ENCODE results near the gene KLF11.

Gene KLF11

DNA sequence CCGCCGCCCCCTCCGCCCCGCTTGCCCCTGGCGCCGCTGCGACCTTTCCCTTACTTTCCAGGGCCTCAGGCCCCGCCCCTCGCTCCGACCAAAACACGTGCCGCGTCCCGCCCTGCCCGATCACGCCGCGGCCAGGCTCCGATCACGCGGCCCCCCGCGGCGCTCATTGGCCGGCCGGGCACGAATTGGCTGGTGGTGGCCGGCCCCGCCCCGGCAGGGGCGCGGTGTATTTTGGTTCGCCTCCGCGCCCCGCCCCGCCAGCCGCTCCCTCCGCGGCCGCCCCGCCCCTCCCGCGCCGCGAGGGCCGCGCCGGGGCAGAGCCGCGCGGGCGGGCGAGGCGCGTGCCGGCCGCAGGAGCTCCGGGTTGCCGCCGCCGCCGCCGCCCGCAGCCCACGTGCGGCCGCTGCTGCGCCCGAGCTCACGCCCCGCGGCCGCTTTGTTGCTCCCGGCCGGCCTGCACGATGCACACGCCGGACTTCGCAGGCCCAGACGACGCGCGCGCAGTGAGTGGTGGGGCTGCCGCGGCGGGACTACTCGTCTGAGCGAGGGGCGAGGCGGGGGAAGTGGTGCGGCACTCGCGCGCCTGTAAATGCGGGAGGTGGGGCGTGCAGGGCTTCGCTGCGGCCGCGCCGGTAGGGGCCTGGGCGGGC lies at the start of gene KLF11:
Gene KLF11 (plus strand): TSS at position 295 of the 650 bp plus-strand sequence. CDS start 167 bp downstream, at position 462.
- no peaks in the 10 kb centered on the region for H3K27me3 ChIP-seq
- H3K4me1 ChIP-seq, result peaks cover 45% of the 10 kb centered on the region
- peak within 1 kb of the TSS; percentile 81 for H3K4me3 ChIP-seq
- H3K27ac ChIP-seq, result peak within 1 kb of the TSS; percentile 98
- peaks cover 19% of the 10 kb centered on the region for H3K9me3 ChIP-seq
- H4K20me1 ChIP-seq, result peaks cover 42% of the 10 kb centered on the region
- TF ChIP-seq Cebpa-rat (IDR thresholded peaks at IDR 0.05), result no peak
- peaks cover 32% of the 10 kb centered on the region for H3K36me3 ChIP-seq
- H3K4me2 ChIP-seq, result peak within 1 kb of the TSS; percentile 94
- peak within 1 kb of the TSS; percentile 95 for H3K9ac ChIP-seq

DNA sequence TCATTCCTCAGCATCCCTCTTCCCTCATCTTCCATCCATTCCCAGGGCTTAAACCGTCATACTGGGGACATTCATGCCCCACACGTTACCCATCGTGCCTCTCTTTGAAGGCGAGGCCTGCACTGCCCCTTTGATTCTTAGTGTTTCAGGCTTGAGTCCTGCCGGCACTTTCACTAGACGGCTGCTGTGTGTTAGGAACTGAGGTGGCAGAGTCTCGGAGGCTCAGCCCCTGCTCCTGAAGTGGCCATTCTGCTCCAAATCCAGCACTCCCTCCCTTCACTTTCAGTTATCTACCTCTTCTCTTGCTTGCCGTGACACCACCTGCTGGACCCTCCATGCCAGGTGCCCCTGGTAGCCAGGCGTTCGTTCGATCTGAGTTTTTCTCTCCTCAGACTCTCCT lies 48.9 kb upstream of the KLF11 start:
- no peak for TF ChIP-seq Cebpa-rat (IDR thresholded peaks at IDR 0.05)
- no peaks in the 10 kb centered on the region for H3K27me3 ChIP-seq
- H3K4me3 ChIP-seq, result no peak overlapping the region
- no peak overlapping the region for H3K4me2 ChIP-seq
- no peaks in the 10 kb centered on the region for H3K36me3 ChIP-seq
- H3K9me3 ChIP-seq, result no peaks in the 10 kb centered on the region
- H3K27ac ChIP-seq, result no peak overlapping the region
- H3K9ac ChIP-seq, result no peak overlapping the region
- H4K20me1 ChIP-seq, result no peaks in the 10 kb centered on the region
- H3K4me1 ChIP-seq, result peaks cover 14% of the 10 kb centered on the region

DNA sequence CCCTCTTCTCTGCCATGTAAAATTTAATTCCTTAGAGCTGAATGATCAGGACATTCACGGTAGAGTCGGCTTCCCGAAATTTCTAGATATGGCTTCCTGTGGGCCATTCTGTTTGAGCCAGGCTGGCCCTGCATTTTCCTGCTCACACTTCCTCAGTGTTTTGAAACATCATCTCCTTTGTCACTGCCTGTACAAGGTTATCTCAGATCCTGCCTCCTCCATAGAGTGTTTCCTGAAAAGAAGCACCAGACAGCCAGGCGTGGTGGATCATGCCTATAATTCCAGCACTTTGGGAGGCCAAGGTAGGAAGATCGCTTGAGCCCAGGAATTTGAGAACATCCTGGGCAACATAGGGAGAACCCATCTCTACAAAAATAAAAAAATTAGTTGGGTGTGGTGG lies 48.3 kb upstream of the KLF11 start:
- H3K9ac ChIP-seq, result no peak overlapping the region
- no peaks in the 10 kb centered on the region for H3K36me3 ChIP-seq
- no peak overlapping the region for H3K27ac ChIP-seq
- H4K20me1 ChIP-seq, result no peaks in the 10 kb centered on the region
- TF ChIP-seq Cebpa-rat (IDR thresholded peaks at IDR 0.05), result no peak
- peaks cover 14% of the 10 kb centered on the region for H3K4me1 ChIP-seq
- no peak overlapping the region for H3K4me2 ChIP-seq
- no peaks in the 10 kb centered on the region for H3K9me3 ChIP-seq
- no peak overlapping the region for H3K4me3 ChIP-seq
- no peaks in the 10 kb centered on the region for H3K27me3 ChIP-seq

DNA sequence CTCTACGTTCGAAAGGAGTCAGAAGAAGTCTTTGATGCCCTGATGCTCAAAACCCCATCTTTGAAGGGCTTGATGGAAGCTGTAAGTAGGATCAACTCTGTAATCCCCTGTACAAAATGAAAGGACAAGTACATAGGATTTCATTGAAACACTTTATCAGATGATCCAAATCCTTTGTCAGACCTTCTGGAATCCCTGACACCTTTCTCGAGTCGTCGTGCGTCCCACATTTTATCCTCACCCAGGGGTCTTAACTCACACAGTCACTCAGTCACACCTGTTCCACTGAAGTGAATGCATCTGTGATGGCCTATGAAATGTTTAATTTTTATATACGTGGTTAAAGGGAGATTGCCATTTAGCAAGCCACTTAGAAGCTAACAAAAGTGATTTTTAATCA lies 47.0 kb upstream of the KLF11 start:
- Histone ChIP-seq H3K27ac (no peak overlapping the region), H3K36me3 (no peaks in the 10 kb centered on the region), H3K4me2 (no peak overlapping the region), H3K9ac (no peak overlapping the region), H3K4me1 (peaks cover 14% of the 10 kb centered on the region), H4K20me1 (no peaks in the 10 kb centered on the region), H3K27me3 (no peaks in the 10 kb centered on the region), H3K4me3 (no peak overlapping the region), H3K9me3 (no peaks in the 10 kb centered on the region)
- TF ChIP-seq Cebpa-rat (IDR thresholded peaks at IDR 0.05), result no peak

DNA sequence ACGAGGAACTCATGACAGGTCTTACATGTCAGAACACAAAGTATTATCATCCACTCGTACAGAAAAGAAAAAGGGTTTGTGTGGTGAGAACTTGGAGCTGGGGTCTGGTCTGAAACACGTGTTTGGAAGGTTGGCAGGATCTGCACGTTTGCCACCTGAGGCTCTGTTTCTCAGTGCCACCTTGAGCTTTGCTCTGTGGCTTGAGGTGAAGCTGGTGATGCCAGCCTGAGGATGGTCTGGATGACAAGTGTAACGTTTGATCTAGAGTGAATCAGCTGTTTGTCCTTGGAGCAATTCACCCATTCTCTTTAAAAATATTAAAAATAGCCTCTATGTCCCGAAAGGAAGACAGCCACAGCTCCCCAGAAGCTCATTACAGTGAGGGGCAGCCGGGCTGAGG lies 45.4 kb upstream of the KLF11 start:
- Histone ChIP-seq H3K9ac (no peak overlapping the region), H3K4me1 (no peaks in the 10 kb centered on the region), H4K20me1 (no peaks in the 10 kb centered on the region), H3K27ac (no peak overlapping the region), H3K36me3 (no peaks in the 10 kb centered on the region), H3K4me3 (no peak overlapping the region), H3K9me3 (no peaks in the 10 kb centered on the region), H3K27me3 (no peaks in the 10 kb centered on the region), H3K4me2 (no peak overlapping the region)
- TF ChIP-seq Cebpa-rat (IDR thresholded peaks at IDR 0.05), result no peak

DNA sequence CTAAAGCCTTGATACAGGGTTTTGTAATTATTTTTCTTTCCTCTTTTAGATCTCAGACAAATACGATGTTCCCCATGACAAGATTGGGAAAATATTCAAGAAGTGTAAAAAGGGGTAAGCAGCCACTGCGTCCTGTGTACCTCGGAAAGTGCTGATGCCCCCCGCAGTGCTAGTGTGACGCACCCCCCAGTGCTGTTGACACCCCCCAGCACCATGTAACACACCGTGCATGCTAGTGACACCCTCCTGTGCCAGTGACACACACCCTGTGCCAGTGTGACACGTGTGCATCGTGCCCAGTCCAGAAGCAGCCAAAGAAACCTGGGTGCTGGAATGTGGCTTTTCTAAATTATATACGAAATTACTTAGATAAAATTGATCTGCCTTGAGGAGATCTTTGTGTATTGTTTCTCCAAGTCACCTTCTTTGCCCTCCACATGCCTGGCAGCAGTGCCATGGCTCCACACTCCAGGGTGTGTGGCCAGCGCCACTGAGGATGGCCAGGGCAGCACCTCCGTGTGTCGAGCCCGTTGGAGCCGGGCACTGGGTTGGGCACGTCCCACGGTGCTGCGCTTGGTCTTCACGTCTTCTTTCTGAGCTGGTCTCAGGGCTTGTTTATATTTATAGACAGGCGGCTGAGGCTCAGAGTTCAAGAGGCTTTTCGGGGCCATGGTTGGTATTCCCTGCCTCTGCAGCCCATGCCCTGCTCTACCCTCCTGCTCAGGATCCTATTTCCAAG lies 44.3 kb upstream of the KLF11 start:
- H3K9ac ChIP-seq, result no peak overlapping the region
- H3K4me1 ChIP-seq, result no peaks in the 10 kb centered on the region
- H3K9me3 ChIP-seq, result no peaks in the 10 kb centered on the region
- H4K20me1 ChIP-seq, result no peaks in the 10 kb centered on the region
- no peak for TF ChIP-seq Cebpa-rat (IDR thresholded peaks at IDR 0.05)
- H3K27me3 ChIP-seq, result no peaks in the 10 kb centered on the region
- no peak overlapping the region for H3K4me3 ChIP-seq
- H3K4me2 ChIP-seq, result no peak overlapping the region
- H3K36me3 ChIP-seq, result no peaks in the 10 kb centered on the region
- H3K27ac ChIP-seq, result no peak overlapping the region

DNA sequence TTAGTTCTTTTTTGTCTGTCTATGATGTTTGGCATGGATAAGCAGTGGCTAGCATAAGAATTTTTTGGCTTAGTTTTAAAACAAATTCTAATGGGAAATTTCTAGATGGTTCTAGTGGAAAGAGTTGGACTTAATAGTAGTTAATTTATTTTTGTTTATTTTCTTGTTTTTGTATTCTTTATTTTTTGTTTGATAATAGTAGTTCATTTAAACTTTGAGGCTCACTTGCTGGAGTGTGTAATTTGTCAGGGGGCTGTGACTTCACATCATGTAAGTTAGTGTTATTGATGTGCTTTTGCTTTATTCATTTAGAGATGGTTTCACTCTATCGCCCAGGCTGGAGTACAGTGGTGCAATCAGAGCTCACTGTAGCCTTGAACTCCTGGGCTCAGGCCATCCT lies 43.7 kb upstream of the KLF11 start:
- no peaks in the 10 kb centered on the region for H4K20me1 ChIP-seq
- H3K4me3 ChIP-seq, result no peak overlapping the region
- no peaks in the 10 kb centered on the region for H3K9me3 ChIP-seq
- H3K27me3 ChIP-seq, result no peaks in the 10 kb centered on the region
- no peaks in the 10 kb centered on the region for H3K36me3 ChIP-seq
- H3K9ac ChIP-seq, result no peak overlapping the region
- no peak overlapping the region for H3K27ac ChIP-seq
- TF ChIP-seq Cebpa-rat (IDR thresholded peaks at IDR 0.05), result no peak
- H3K4me1 ChIP-seq, result no peaks in the 10 kb centered on the region
- no peak overlapping the region for H3K4me2 ChIP-seq

DNA sequence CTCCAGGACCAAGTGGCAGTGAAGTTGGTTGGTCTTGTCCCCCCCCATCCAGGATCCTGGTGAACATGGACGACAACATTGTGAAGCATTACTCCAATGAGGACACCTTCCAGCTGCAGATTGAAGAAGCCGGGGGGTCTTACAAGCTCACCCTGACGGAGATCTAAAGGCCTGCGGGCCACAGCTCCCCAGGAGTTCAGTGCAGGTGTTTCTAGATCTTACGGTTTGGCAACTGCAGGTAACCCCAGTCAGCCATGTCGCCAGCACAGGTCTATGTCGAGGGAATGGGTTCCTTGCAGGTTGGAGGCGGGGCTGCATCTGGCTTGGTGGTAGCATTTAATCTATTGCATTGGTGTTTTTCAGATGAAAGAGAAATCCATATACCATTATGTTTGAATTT lies 42.8 kb upstream of the KLF11 start:
- no peak for TF ChIP-seq Cebpa-rat (IDR thresholded peaks at IDR 0.05)
- Histone ChIP-seq H3K4me1 (peaks cover 4% of the 10 kb centered on the region; the same call in 1 of the 2 replicates), H3K9ac (no peak overlapping the region), H3K4me2 (no peak overlapping the region), H3K9me3 (no peaks in the 10 kb centered on the region), H3K36me3 (no peaks in the 10 kb centered on the region), H4K20me1 (no peaks in the 10 kb centered on the region), H3K4me3 (no peak overlapping the region), H3K27me3 (no peaks in the 10 kb centered on the region), H3K27ac (no peak overlapping the region)

DNA sequence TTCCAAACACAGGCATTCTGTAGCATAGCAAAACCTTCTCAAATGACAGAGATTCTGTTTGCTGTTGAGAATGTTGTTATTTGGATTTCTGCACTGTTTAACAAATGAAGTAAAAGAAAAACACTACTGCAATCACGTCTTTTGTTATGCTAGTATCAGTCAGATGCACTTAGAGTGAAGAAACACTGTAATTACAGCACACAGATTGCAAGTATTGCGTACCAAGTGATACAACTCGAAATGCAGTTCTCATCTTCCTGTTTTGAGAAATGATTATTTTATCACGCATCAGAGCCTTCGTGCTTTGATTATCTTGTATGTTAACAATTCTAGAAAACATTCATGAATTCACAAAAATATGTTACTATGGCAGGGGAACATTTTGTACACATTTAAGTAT lies 41.8 kb upstream of the KLF11 start:
- TF ChIP-seq Cebpa-rat (IDR thresholded peaks at IDR 0.05), result no peak

DNA sequence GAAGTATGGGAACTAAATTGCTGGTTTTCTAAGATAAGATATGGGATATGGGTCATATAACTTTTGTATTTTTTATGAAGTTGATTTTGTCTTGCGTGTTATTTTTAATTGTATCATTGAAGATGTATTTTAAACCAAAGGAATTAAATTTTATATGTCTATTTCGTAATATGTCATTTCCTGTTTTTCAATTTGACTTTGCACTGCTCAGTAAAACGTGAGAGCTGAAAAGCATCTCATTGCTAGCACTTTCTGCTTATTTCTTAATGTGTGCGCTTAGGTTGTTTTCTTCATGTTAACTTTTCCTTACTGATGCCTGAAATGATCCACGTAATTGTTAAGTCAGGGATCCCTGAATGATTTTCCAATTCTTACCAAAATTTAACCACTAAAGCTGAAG lies 41.2 kb upstream of the KLF11 start:
- no peaks in the 10 kb centered on the region for H3K27me3 ChIP-seq
- no peak for TF ChIP-seq Cebpa-rat (IDR thresholded peaks at IDR 0.05)
- H3K4me1 ChIP-seq, result peaks cover 18% of the 10 kb centered on the region
- no peak overlapping the region for H3K9ac ChIP-seq
- no peak overlapping the region for H3K4me3 ChIP-seq
- H3K36me3 ChIP-seq, result no peaks in the 10 kb centered on the region
- no peak overlapping the region for H3K27ac ChIP-seq
- H3K4me2 ChIP-seq, result no peak overlapping the region
- no peaks in the 10 kb centered on the region for H4K20me1 ChIP-seq
- H3K9me3 ChIP-seq, result peaks cover 10% of the 10 kb centered on the region

More for the DNA sequence above, 41.8 kb upstream of the KLF11 start:
- Histone ChIP-seq H4K20me1 (no peaks in the 10 kb centered on the region), H3K4me3 (no peak overlapping the region), H3K9me3 (peaks cover 7% of the 10 kb centered on the region), H3K4me2 (no peak overlapping the region), H3K27ac (no peak overlapping the region), H3K4me1 (peaks cover 13% of the 10 kb centered on the region), H3K9ac (no peak overlapping the region), H3K27me3 (no peaks in the 10 kb centered on the region), H3K36me3 (no peaks in the 10 kb centered on the region)
